ENCODE measurements around the gene NUDT13.

Gene NUDT13

GRCh38 chr10:73167458-73167782 is 57.2 kb downstream of the NUDT13 start:
- peak in 1 of 2 experiments; percentile 1 for DNase-seq

GRCh38 chr10:73167783-73168464 is 57.7 kb downstream of the NUDT13 start, which contains the start of the genes ECD and FAM149B1:
TSS of gene ECD (minus strand) at chr10:73168008. CDS start at chr10:73163937, 4,071 bp downstream.
TSS of gene FAM149B1 (plus strand) at chr10:73168119. CDS start at chr10:73168340, 221 bp downstream.
- DNase-seq: peak; percentile 77 to 86

- no peak for DNase-seq
Measured at GRCh38 chr10:73168465-73168803, 58.2 kb downstream of the NUDT13 start.

- no peak for DNase-seq
Measured at GRCh38 chr10:73169320-73169719, 59.1 kb downstream of the NUDT13 start.

- no peak for DNase-seq
Measured at GRCh38 chr10:73172867-73173266, 62.6 kb downstream of the NUDT13 start.

- DNase-seq: no peak
Measured at GRCh38 chr10:73174148-73174925, 64.1 kb downstream of the NUDT13 start.
